ENCODE measurements around the gene ANO2.

Gene ANO2

DNA sequence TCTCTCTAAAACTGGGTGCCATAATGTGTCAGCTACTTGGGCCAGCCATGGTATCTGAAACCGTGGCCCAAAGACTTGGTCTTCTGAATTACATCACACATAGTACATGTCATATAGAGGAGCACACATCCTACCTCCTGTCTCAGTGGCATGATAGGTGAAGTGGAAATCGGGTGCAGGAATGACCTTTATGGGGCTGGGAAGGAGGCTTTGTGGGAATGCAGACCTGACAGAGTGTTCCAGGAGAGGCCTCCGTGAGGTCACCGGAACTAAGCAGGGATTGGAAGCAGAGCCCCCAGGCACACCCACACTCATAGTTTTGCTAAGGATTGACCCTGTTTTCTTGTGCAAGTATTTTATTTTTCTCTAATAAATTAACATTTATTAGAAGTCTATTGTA, 430.5 kb downstream of the ANO2 start:
- H3K79me2 ChIP-seq (ENCODE audit: control insufficient read depth, low read length): no peaks in the 10 kb centered on the region
- no peaks in the 10 kb centered on the region for H3K9me3 ChIP-seq (ENCODE audit: control insufficient read depth, insufficient read depth, low read length)
- no peaks in the 10 kb centered on the region for H3K36me3 ChIP-seq (ENCODE audit: control insufficient read depth, low read length)
- TF ChIP-seq EZH2phosphoT487 (IDR thresholded peaks at IDR 0.05; ENCODE audit: borderline replicate concordance, low read length) (no peak), CTCF (IDR thresholded peaks at IDR 0.05; ENCODE audit: low read depth, low read length, poor library complexity, severe bottlenecking) (no peak)
- no peaks in the 10 kb centered on the region for H3K9me2 ChIP-seq (replicated peaks; ENCODE audit: control insufficient read depth, low read length)
- no peak overlapping the region for H3K4me3 ChIP-seq (ENCODE audit: low read length)
- no peak overlapping the region for H3K27ac ChIP-seq (ENCODE audit: low read depth, low read length)
- no peak overlapping the region for H3K4me2 ChIP-seq (ENCODE audit: low read length)
- H3F3A ChIP-seq (ENCODE audit: control insufficient read depth, insufficient read depth): no peaks in the 10 kb centered on the region
- peaks cover 20% of the 10 kb centered on the region for H3K4me1 ChIP-seq (ENCODE audit: control insufficient read depth, low read length)
- no peaks in the 10 kb centered on the region for H4K20me1 ChIP-seq (ENCODE audit: control insufficient read depth, insufficient read depth, low read depth, low read length)
- no peaks in the 10 kb centered on the region for H3K27me3 ChIP-seq (ENCODE audit: control insufficient read depth, low read length)

- no peak for TF ChIP-seq CTCF (IDR thresholded peaks at IDR 0.05; ENCODE audit: low read depth, low read length, poor library complexity, severe bottlenecking)
- no peak for TF ChIP-seq EZH2phosphoT487 (IDR thresholded peaks at IDR 0.05; ENCODE audit: borderline replicate concordance, low read length)
- H3K9me2 ChIP-seq (replicated peaks; ENCODE audit: control insufficient read depth, low read length): no peaks in the 10 kb centered on the region
- no peak overlapping the region for H3K4me3 ChIP-seq (ENCODE audit: low read length)
- H3K9me3 ChIP-seq (ENCODE audit: control insufficient read depth, insufficient read depth, low read length): no peaks in the 10 kb centered on the region
- no peaks in the 10 kb centered on the region for H3K36me3 ChIP-seq (ENCODE audit: control insufficient read depth, low read length)
- H3K79me2 ChIP-seq (ENCODE audit: control insufficient read depth, low read length): no peaks in the 10 kb centered on the region
- H4K20me1 ChIP-seq (ENCODE audit: control insufficient read depth, insufficient read depth, low read depth, low read length): no peaks in the 10 kb centered on the region
- H3K27me3 ChIP-seq (ENCODE audit: control insufficient read depth, low read length): no peaks in the 10 kb centered on the region
- peaks cover 22% of the 10 kb centered on the region for H3K4me1 ChIP-seq (ENCODE audit: control insufficient read depth, low read length)
- no peak overlapping the region for H3K4me2 ChIP-seq (ENCODE audit: low read length)
- no peak overlapping the region for H3K27ac ChIP-seq (ENCODE audit: low read depth, low read length)
- H3F3A ChIP-seq (ENCODE audit: control insufficient read depth, insufficient read depth): no peaks in the 10 kb centered on the region
These were observed 431.0 kb downstream of the ANO2 start for GRCh38 chr12:5514016-5514415.

DNA sequence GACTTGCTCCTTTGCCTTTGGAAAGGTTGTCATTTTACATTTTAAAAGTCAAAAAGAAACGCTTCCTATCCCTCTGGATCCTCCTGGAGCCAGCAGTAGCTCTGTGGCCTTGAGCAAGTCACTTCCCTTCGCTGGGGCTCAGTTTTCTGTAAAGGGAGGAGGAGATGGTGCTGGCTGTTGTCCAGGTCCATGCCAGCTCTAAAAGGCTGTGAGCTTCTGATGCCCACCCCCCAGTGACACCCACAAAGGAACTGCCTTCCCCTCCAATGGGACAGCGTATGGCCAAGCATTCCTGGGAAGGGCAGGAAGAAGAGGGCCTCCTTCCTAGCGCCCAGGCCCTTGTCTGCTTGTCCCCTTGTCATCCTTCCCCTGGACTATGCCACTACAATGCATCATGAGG, 431.7 kb downstream of the ANO2 start:
- Histone ChIP-seq H3K27ac (ENCODE audit: low read depth, low read length) (no peak overlapping the region), H3K79me2 (ENCODE audit: control insufficient read depth, low read length) (no peaks in the 10 kb centered on the region), H3K4me2 (ENCODE audit: low read length) (no peak overlapping the region), H3K27me3 (ENCODE audit: control insufficient read depth, low read length) (no peaks in the 10 kb centered on the region), H3F3A (ENCODE audit: control insufficient read depth, insufficient read depth) (no peaks in the 10 kb centered on the region), H3K9me3 (ENCODE audit: control insufficient read depth, insufficient read depth, low read length) (no peaks in the 10 kb centered on the region), H3K4me3 (ENCODE audit: low read length) (no peak overlapping the region), H3K36me3 (ENCODE audit: control insufficient read depth, low read length) (no peaks in the 10 kb centered on the region), H4K20me1 (ENCODE audit: control insufficient read depth, insufficient read depth, low read depth, low read length) (no peaks in the 10 kb centered on the region), H3K9me2 (replicated peaks; ENCODE audit: control insufficient read depth, low read length) (no peaks in the 10 kb centered on the region), H3K4me1 (ENCODE audit: control insufficient read depth, low read length) (peaks cover 22% of the 10 kb centered on the region)
- TF ChIP-seq CTCF (IDR thresholded peaks at IDR 0.05; ENCODE audit: low read depth, low read length, poor library complexity, severe bottlenecking): no peak
- TF ChIP-seq EZH2phosphoT487 (IDR thresholded peaks at IDR 0.05; ENCODE audit: borderline replicate concordance, low read length): no peak

Data from DOHH2 (cell line).